Suprapubic skin (tissue), 4 donors: Measurements from ENCODE around the gene ARHGAP23. TPM values are rescaled to one million over a fixed set of nuclear protein-coding genes. Genes with fewer than 3 reads are reported as not detected.

Source experiments
- DNase-seq, 2 donors: peaks; one replicate each; pipeline ENCODE4 v3.0.0-alpha.2; 2019; ENCODE audit warnings: low spot score in 2 of 2
- H3K27ac ChIP-seq: fragments of 200-600 bp; sonication (generic); one replicate; pipeline ENCODE4 v1.5.1; 2019
- H3K27me3 ChIP-seq: fragments of 200-600 bp; sonication (generic); one replicate; pipeline ENCODE4 v1.5.1; 2019
- H3K36me3 ChIP-seq: fragments of 200-600 bp; sonication (generic); one replicate; pipeline ENCODE4 v1.5.1; 2019
- H3K4me1 ChIP-seq: fragments of 200-600 bp; sonication (generic); one replicate; pipeline ENCODE4 v1.5.1; 2019
- H3K4me3 ChIP-seq: fragments of 200-600 bp; sonication (generic); one replicate; pipeline ENCODE4 v1.5.1; 2019; ENCODE audit warnings: mild to moderate bottlenecking
- H3K9me3 ChIP-seq: fragments of 200-600 bp; sonication (generic); one replicate; pipeline ENCODE4 v1.5.1; 2019
- CTCF ChIP-seq, 2 donors: fragments of 200-600 bp in 1 of 2; fragments of 450-650 bp in 1 of 2; sonication (generic) in 1 of 2; IDR thresholded peaks; one replicate each; pipeline ENCODE4 v1.5.1; 2016 to 2019; ENCODE audit warnings: antibody characterized with exemption in 2 of 2, mild to moderate bottlenecking in 1 of 2, moderate library complexity in 1 of 2
- EP300 ChIP-seq: sonication (generic); formaldehyde crosslinking; IDR thresholded peaks from one replicate; pipeline ENCODE4 v1.6.1; 2017; ENCODE audit warnings: antibody characterized with exemption
- POLR2A ChIP-seq, 2 donors: fragments of 450-650 bp; IDR thresholded peaks; one replicate each; pipeline ENCODE4 v1.6.1; 2017; ENCODE audit warnings: antibody characterized with exemption in 2 of 2, mild to moderate bottlenecking in 2 of 2, moderate library complexity in 2 of 2
- POLR2AphosphoS5 ChIP-seq, 3 donors: sonication (generic); formaldehyde crosslinking; IDR thresholded peaks; one replicate each; pipeline ENCODE4 v1.6.1; 2017; ENCODE audit warnings: antibody characterized with exemption in 3 of 3
- WGBS: methylation state at CpG from one replicate; pipeline ENCODE4 v1.1.5; 2018; 5-methylcytosine and 5-hydroxymethylcytosine counted together
- total RNA-seq, 4 donors: library from RNA; depleted of rRNA; stranded (reverse); fragments of >200 nt; gene quantifications; one replicate each; pipeline ENCODE4 v1.1.0, GENCODE V29; 2016

The ARHGAP23 gene
- total RNA-seq, 4 donors from 2014 or later: 94.8 to 149 (median 121) TPM

- WGBS: 42% methylated on average over 2 of the region's 2 CpGs
- no peaks in the 10 kb centered on the region for H3K9me3 ChIP-seq
Measured at GRCh38 chr17:38447502-38448085, 19.3 kb downstream of the ARHGAP23 start.

GRCh38 chr17:38448208-38448771 lies 20.0 kb downstream of the ARHGAP23 start:
- Histone ChIP-seq H3K9me3 (no peaks in the 10 kb centered on the region), H3K36me3 (no peaks in the 10 kb centered on the region), H3K4me1 (peaks cover 66% of the 10 kb centered on the region), H3K27ac (peak overlapping the region; percentile 76), H3K27me3 (no peaks in the 10 kb centered on the region), H3K4me3 (no peak overlapping the region)
- DNase-seq: no peak
- TF ChIP-seq EP300 (no peak), CTCF (IDR thresholded peaks at IDR 0.05) (no peak), POLR2A (IDR thresholded peaks at IDR 0.05) (no peak), POLR2AphosphoS5 (IDR thresholded peaks at IDR 0.05) (no peak)
- 60% methylated on average over 9 of the region's 9 CpGs for WGBS

More at GRCh38 chr17:38447502-38448085, 19.3 kb downstream of the ARHGAP23 start:
- no peaks in the 10 kb centered on the region for H3K36me3 ChIP-seq
- DNase-seq: no peak
- peaks cover 66% of the 10 kb centered on the region for H3K4me1 ChIP-seq
- no peak overlapping the region for H3K4me3 ChIP-seq
- no peak for TF ChIP-seq EP300
- TF ChIP-seq CTCF (IDR thresholded peaks at IDR 0.05): no peak
- no peak for TF ChIP-seq POLR2AphosphoS5 (IDR thresholded peaks at IDR 0.05)
- TF ChIP-seq POLR2A (IDR thresholded peaks at IDR 0.05): no peak
- peak overlapping the region; percentile 76 for H3K27ac ChIP-seq
- no peaks in the 10 kb centered on the region for H3K27me3 ChIP-seq

DNA sequence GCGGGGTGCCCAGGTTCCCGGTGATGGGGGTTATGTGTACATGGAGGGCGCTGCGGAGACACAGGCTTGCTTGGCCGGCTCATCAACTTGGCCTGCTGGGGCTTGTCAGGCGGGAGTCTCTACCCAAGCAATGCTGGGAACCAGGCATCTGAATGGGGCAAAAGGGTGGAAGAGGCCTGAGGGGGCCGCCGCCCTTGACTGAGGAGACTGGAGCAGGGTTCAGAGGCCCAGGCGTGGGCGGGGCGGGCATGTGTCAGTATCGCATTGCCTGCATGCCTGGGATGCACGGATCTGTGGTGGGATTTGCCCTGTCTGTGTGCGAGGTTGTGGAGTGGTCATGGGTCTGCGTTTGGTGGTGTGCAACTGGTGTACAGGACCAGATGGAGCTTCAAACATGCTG lies 21.1 kb downstream of the ARHGAP23 start:
- Histone ChIP-seq H3K4me3 (no peak overlapping the region), H3K9me3 (no peaks in the 10 kb centered on the region), H3K27ac (peak overlapping the region; percentile 76), H3K27me3 (no peaks in the 10 kb centered on the region), H3K36me3 (no peaks in the 10 kb centered on the region), H3K4me1 (peaks cover 62% of the 10 kb centered on the region)
- 38% methylated on average over 14 of the region's 15 CpGs for WGBS
- no peak for DNase-seq
- no peak for TF ChIP-seq POLR2A (IDR thresholded peaks at IDR 0.05)
- peak in 1 of 3 donors; percentile 34 for TF ChIP-seq POLR2AphosphoS5 (IDR thresholded peaks at IDR 0.05)

- Histone ChIP-seq H3K4me1 (peaks cover 70% of the 10 kb centered on the region), H3K4me3 (no peak overlapping the region), H3K9me3 (no peaks in the 10 kb centered on the region), H3K27ac (peak overlapping the region; percentile 76), H3K36me3 (no peaks in the 10 kb centered on the region), H3K27me3 (no peaks in the 10 kb centered on the region)
- TF ChIP-seq POLR2A (IDR thresholded peaks at IDR 0.05) (no peak), CTCF (IDR thresholded peaks at IDR 0.05) (no peak), EP300 (no peak), POLR2AphosphoS5 (IDR thresholded peaks at IDR 0.05) (no peak)
- 75% methylated on average over 6 of the region's 6 CpGs for WGBS
- no peak for DNase-seq
Measured at GRCh38 chr17:38450557-38451029, 22.3 kb downstream of the ARHGAP23 start.

DNA sequence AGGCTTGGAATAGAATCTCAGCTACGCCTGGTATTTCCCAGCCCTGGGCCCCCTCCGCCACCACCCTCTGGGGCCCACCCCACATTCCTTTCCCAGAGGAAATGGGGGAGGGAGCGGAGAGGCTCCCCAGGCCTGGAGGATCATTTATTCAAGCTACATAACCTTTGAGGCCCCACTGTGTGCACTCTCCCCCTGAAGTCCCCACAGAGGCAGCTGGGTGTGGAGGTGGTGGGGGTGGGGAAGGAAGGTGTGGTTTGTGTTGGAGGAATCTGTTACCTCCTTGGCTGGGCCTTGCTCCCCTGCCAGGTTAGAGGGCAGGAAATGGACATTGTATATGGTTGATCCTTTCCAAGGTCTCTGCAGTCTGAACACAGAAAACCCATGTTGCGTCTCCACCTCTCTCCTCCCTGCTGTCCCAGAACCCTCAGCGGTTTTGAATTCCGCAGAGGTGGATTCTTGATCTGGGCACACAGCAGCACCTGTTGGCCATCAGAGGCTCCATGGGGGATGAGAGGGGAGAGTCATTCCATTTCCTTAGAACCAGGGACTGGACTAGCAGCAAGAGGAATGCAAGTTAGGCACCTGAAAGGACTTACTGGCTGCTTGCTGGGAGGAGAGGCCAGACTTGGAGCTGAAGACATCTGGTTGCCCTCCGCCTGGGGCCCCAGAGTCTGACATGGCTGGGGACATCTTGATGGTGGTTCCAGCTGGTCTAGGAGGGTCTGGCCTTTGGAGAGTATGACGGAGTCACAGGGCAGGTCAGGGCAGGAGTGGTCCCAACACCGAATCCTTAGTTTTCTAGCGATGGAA lies 23.0 kb downstream of the ARHGAP23 start:
- DNase-seq: no peak
- Histone ChIP-seq H3K4me3 (no peak overlapping the region), H3K9me3 (no peaks in the 10 kb centered on the region)

More for the DNA sequence above, 23.0 kb downstream of the ARHGAP23 start:
- peak overlapping the region; percentile 76 for H3K27ac ChIP-seq
- H3K4me1 ChIP-seq: peaks cover 76% of the 10 kb centered on the region
- no peaks in the 10 kb centered on the region for H3K27me3 ChIP-seq
- TF ChIP-seq EP300 (no peak), CTCF (IDR thresholded peaks at IDR 0.05) (no peak)
- 54% methylated on average over 10 of the region's 10 CpGs for WGBS
- no peaks in the 10 kb centered on the region for H3K36me3 ChIP-seq
